PC-3 (cell line): ENCODE data around the gene ZNF165.

Source experiments
- EZH2 ChIP-seq: fragments of 300-600 bp; sonication (generic); IDR thresholded peaks from one replicate; pipeline ENCODE4 v1.6.1; 2017; ENCODE audit warnings: antibody characterized with exemption, mild to moderate bottlenecking, low read length; ENCODE audit not compliant: unreplicated experiment
- EZH2phosphoT487 ChIP-seq: fragments of 300-600 bp; sonication (generic); IDR thresholded peaks from 2 replicates; pipeline ENCODE4 v1.6.1; 2018; ENCODE audit warnings: mild to moderate bottlenecking, antibody characterized with exemption, low read length, borderline replicate concordance
- TF ChIP-seq, protein P1 (sequence below): fragments of 300-600 bp; sonication (generic); conservative IDR thresholded peaks from 2 replicates; pipeline ENCODE4 v1.5.1; 2017; ENCODE audit warnings: antibody characterized with exemption, low read depth, mild to moderate bottlenecking, low read length

DNA sequence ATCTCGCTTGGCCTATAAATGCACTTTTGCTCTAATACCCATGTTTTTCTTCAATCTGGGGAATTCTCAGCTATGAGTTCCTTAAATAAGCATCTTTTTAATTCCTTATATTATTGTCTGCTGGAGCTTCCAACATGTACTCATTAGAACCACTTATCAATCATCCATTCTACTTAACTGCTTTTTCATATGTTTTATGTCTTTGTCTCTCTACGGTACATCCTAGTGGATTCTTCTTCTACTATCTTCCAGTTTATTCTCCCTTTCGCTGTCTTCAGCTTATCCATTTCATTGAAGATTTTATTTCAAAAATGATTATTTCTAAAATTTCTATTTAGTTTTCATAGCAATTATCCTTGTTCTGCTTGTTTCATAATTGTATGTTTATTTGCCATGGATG, 31.6 kb downstream of the ZNF165 start:
- TF ChIP-seq, protein P1, sequence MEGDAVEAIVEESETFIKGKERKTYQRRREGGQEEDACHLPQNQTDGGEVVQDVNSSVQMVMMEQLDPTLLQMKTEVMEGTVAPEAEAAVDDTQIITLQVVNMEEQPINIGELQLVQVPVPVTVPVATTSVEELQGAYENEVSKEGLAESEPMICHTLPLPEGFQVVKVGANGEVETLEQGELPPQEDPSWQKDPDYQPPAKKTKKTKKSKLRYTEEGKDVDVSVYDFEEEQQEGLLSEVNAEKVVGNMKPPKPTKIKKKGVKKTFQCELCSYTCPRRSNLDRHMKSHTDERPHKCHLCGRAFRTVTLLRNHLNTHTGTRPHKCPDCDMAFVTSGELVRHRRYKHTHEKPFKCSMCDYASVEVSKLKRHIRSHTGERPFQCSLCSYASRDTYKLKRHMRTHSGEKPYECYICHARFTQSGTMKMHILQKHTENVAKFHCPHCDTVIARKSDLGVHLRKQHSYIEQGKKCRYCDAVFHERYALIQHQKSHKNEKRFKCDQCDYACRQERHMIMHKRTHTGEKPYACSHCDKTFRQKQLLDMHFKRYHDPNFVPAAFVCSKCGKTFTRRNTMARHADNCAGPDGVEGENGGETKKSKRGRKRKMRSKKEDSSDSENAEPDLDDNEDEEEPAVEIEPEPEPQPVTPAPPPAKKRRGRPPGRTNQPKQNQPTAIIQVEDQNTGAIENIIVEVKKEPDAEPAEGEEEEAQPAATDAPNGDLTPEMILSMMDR = no peak
- TF ChIP-seq EZH2 = no peak
- TF ChIP-seq EZH2phosphoT487 = no peak
